ENCODE measurements around the gene ZEB2.

The ZEB2 gene

GRCh38 chr2:144501118-144501517 lies 18.8 kb downstream of the ZEB2 start:
- no peak overlapping the region for H3K4me3 ChIP-seq (ENCODE audit: low read depth, low read length)
- no peak for DNase-seq (ENCODE audit: low read depth)
- no peak for TF ChIP-seq CTCF (IDR thresholded peaks at IDR 0.05; ENCODE audit: insufficient read depth, low read depth, low read length, missing control alignments)

GRCh38 chr2:144500563-144500962 lies 19.4 kb downstream of the ZEB2 start:
- no peak for DNase-seq (ENCODE audit: low read depth)
- H3K4me3 ChIP-seq (ENCODE audit: low read depth, low read length) = no peak overlapping the region
- no peak for TF ChIP-seq CTCF (IDR thresholded peaks at IDR 0.05; ENCODE audit: insufficient read depth, low read depth, low read length, missing control alignments)

- DNase-seq (ENCODE audit: low read depth) = no peak
- TF ChIP-seq CTCF (IDR thresholded peaks at IDR 0.05; ENCODE audit: insufficient read depth, low read depth, low read length, missing control alignments) = no peak
- H3K4me3 ChIP-seq (ENCODE audit: low read depth, low read length) = no peak overlapping the region
These were observed 21.6 kb downstream of the ZEB2 start for GRCh38 chr2:144498277-144498676.

GRCh38 chr2:144496977-144497598 lies 22.8 kb downstream of the ZEB2 start:
- DNase-seq (ENCODE audit: low read depth) = no peak
- H3K4me3 ChIP-seq (ENCODE audit: low read depth, low read length) = no peak overlapping the region
- TF ChIP-seq CTCF (IDR thresholded peaks at IDR 0.05; ENCODE audit: insufficient read depth, low read depth, low read length, missing control alignments) = no peak

GRCh38 chr2:144496092-144496976 lies 23.6 kb downstream of the ZEB2 start:
- no peak overlapping the region for H3K4me3 ChIP-seq (ENCODE audit: low read depth, low read length)
- no peak for TF ChIP-seq CTCF (IDR thresholded peaks at IDR 0.05; ENCODE audit: insufficient read depth, low read depth, low read length, missing control alignments)

GRCh38 chr2:144495227-144496091 lies 24.5 kb downstream of the ZEB2 start:
- DNase-seq (ENCODE audit: low read depth) = no peak
- no peak overlapping the region for H3K4me3 ChIP-seq (ENCODE audit: low read depth, low read length)

More at GRCh38 chr2:144496092-144496976, 23.6 kb downstream of the ZEB2 start:
- DNase-seq (ENCODE audit: low read depth) = no peak

More at GRCh38 chr2:144495227-144496091, 24.5 kb downstream of the ZEB2 start:
- TF ChIP-seq CTCF (IDR thresholded peaks at IDR 0.05; ENCODE audit: insufficient read depth, low read depth, low read length, missing control alignments) = no peak

Data from GM12865 (cell line).